Caco-2 (cell line): Measurements from ENCODE around the gene ISOC2. TPM values are rescaled to one million over a fixed set of nuclear protein-coding genes. Genes with fewer than 3 reads are reported as not detected.

Source experiments
- BruUV-seq: library from RNA; stranded (reverse); fragments of 400-500 nt; replicated peaks from 2 replicates; lab custom pipeline; 2021; lab: Mats Ljungman, UMichigan
- CTCF ChIA-PET: fragments of 300-600 bp; sonication (Branson Sonifier 250); formaldehyde crosslinking; loops from one replicate; lab custom pipeline; 2022; ENCODE audit warnings: antibody characterized with exemption; lab: Charles Lee
- POLR2A ChIA-PET: fragments of 300-600 bp; sonication (Branson Sonifier 250); formaldehyde crosslinking; loops from one replicate; lab custom pipeline; 2022; ENCODE audit warnings: antibody characterized with exemption; lab: Charles Lee
- DNase-seq, 2 experiments: peaks; one replicate each; pipeline versions ENCODE4 v3.0.0 to v3.0.0-alpha.2; 2020 to 2022
- H3K27me3 ChIP-seq: replicated peaks from 2 replicates; pipeline ENCODE4 v1.6.0; 2011; ENCODE audit warnings: low read length; ENCODE audit not compliant: control insufficient read depth, insufficient read depth
- H3K36me3 ChIP-seq: 2 replicates; pipeline ENCODE4 v1.5.1; 2011; ENCODE audit warnings: low read length; ENCODE audit not compliant: control insufficient read depth, insufficient read depth
- H3K4me1 ChIP-seq: fragments of 250-450 bp; sonication (Bioruptor Pico); 2 replicates; pipeline ENCODE4 v1.5.1; 2020; ENCODE audit warnings: mild to moderate bottlenecking
- H3K4me3 ChIP-seq: 2 replicates; pipeline ENCODE4 v1.5.1; 2011; ENCODE audit warnings: low read depth, mild to moderate bottlenecking, control low read depth, low read length
- H3K9me3 ChIP-seq: fragments of 250-450 bp; sonication (Bioruptor Pico); 2 replicates; pipeline ENCODE4 v1.5.1; 2020; ENCODE audit warnings: mild to moderate bottlenecking, moderate library complexity
- H3K27ac Mint-ChIP-seq: one replicate; pipeline ENCODE4 v1.8.0; 2022; ENCODE audit warnings: mixed read lengths; ENCODE audit not compliant: unreplicated experiment
- H3K27me3 Mint-ChIP-seq: one replicate; pipeline ENCODE4 v1.8.0; 2022; ENCODE audit warnings: mixed read lengths; ENCODE audit not compliant: insufficient read depth, unreplicated experiment
- H3K36me3 Mint-ChIP-seq: one replicate; pipeline ENCODE4 v1.8.0; 2022; ENCODE audit warnings: mild to moderate bottlenecking, mixed read lengths; ENCODE audit not compliant: insufficient read depth, unreplicated experiment
- H3K4me1 Mint-ChIP-seq: one replicate; pipeline ENCODE4 v1.8.0; 2022; ENCODE audit warnings: low read depth, mixed read lengths; ENCODE audit not compliant: unreplicated experiment
- H3K4me3 Mint-ChIP-seq: one replicate; pipeline ENCODE4 v1.8.0; 2022; ENCODE audit warnings: mild to moderate bottlenecking, moderate library complexity, mixed read lengths; ENCODE audit not compliant: unreplicated experiment
- H3K9me3 Mint-ChIP-seq: one replicate; pipeline ENCODE4 v1.8.0; 2022; ENCODE audit warnings: mixed read lengths; ENCODE audit not compliant: unreplicated experiment
- CTCF ChIP-seq, 2 experiments: fragments of 200-600 bp in 1 of 2; IDR thresholded peaks; 1 replicate in 1 of 2; 2 replicates in 1 of 2; pipeline versions ENCODE4 v1.5.1 to v1.8.0; 2011 to 2022; ENCODE audit warnings: antibody characterized with exemption in 1 of 2, control low read depth in 1 of 2, inconsistent platforms in 1 of 2, low read depth in 1 of 2, low read length in 1 of 2, mild to moderate bottlenecking in 1 of 2, moderate library complexity in 1 of 2; ENCODE audit not compliant: insufficient read depth in 1 of 2, severe bottlenecking in 1 of 2, unreplicated experiment in 1 of 2
- intact Hi-C: fragments of 100-400 bp; cut with micrococcal nuclease; formaldehyde crosslinking; loops from one replicate; pipeline ENCODE4 v1.10.0; 2022; ENCODE audit not compliant: unreplicated experiment
- total RNA-seq: library from RNA; stranded (reverse); gene quantifications from 2 replicates; pipeline ENCODE4 v1.2.3, GENCODE V29; 2022

The ISOC2 gene
- total RNA-seq, 1 experiment from 2014 or later, result 40.6 TPM

- POLR2A ChIA-PET, result interaction anchor here (0.6 kb wide), 1 partner anchor 175 kb away, joined by 3 read pairs; no protein-coding TSS in a partner anchor
- H3K36me3 Mint-ChIP-seq, result peaks cover 8% of the 10 kb centered on the region
- H3K27me3 Mint-ChIP-seq, result peaks cover 17% of the 10 kb centered on the region
- H3K4me1 Mint-ChIP-seq, result peaks cover 15% of the 10 kb centered on the region
- no peaks in the 10 kb centered on the region for H3K9me3 Mint-ChIP-seq
- H3K27ac Mint-ChIP-seq, result no peak overlapping the region
- no peak overlapping the region for H3K4me3 Mint-ChIP-seq
- H3K36me3 ChIP-seq, result no peaks in the 10 kb centered on the region; the same call in none of the 2 replicates
- H3K27me3 ChIP-seq, result peaks cover 2% of the 10 kb centered on the region; the same call in 1 of the 2 replicates
- CTCF ChIA-PET, result no interaction called here
- TF ChIP-seq CTCF (IDR thresholded peaks at IDR 0.05; ENCODE audit: insufficient read depth in 1 of 2, low read depth in 1 of 2, low read length in 1 of 2, severe bottlenecking in 1 of 2, unreplicated experiment in 1 of 2), result peak; percentile 66 to 69
- DNase-seq, result peak; percentile 68
- H3K4me3 ChIP-seq, result no peak overlapping the region
- H3K9me3 ChIP-seq, result no peaks in the 10 kb centered on the region
- intact Hi-C loops, result no loop called here
- peaks cover 21% of the 10 kb centered on the region for H3K4me1 ChIP-seq
- BruUV-seq, result no TSS peak
Measured at GRCh38 chr19:55454787-55455243, 6.6 kb downstream of the ISOC2 start.

- POLR2A ChIA-PET, result interaction anchor here (1.1 kb wide), 2 partner anchors 8 to 46 kb away, joined by 3 to 5 read pairs; partner anchors contain the start of gene UBE2S
Measured at GRCh38 chr19:55453511-55454260, 7.8 kb downstream of the ISOC2 start.

More at GRCh38 chr19:55453511-55454260, 7.8 kb downstream of the ISOC2 start:
- BruUV-seq, result no TSS peak
- Histone ChIP-seq H3K27me3 (peaks cover 2% of the 10 kb centered on the region; the same call in 1 of the 2 replicates), H3K4me3 (no peak overlapping the region), H3K4me1 (peaks cover 18% of the 10 kb centered on the region; the same call in 1 of the 2 replicates), H3K9me3 (no peaks in the 10 kb centered on the region), H3K36me3 (no peaks in the 10 kb centered on the region; the same call in none of the 2 replicates)
- H3K27me3 Mint-ChIP-seq, result peaks cover 19% of the 10 kb centered on the region
- intact Hi-C loops, result no loop called here
- H3K4me1 Mint-ChIP-seq, result peaks cover 15% of the 10 kb centered on the region
- TF ChIP-seq CTCF (IDR thresholded peaks at IDR 0.05; ENCODE audit: insufficient read depth in 1 of 2, low read depth in 1 of 2, low read length in 1 of 2, severe bottlenecking in 1 of 2, unreplicated experiment in 1 of 2), result no peak
- DNase-seq, result no peak
- peak overlapping the region; percentile 39 for H3K4me3 Mint-ChIP-seq
- CTCF ChIA-PET, result interaction anchor here (0.6 to 1.1 kb wide), 3 partner anchors 14 to 343 kb away, joined by 3 to 4 read pairs (median 3); no protein-coding TSS in a partner anchor
- H3K36me3 Mint-ChIP-seq, result peaks cover 8% of the 10 kb centered on the region
- no peaks in the 10 kb centered on the region for H3K9me3 Mint-ChIP-seq
- H3K27ac Mint-ChIP-seq, result no peak overlapping the region
